Transverse colon (tissue), 4 donors: ENCODE results near the gene YIPF1. TPM values are rescaled to one million over a fixed set of nuclear protein-coding genes. Genes with fewer than 3 reads are reported as not detected.

ENCODE experiments used
- DNase-seq: peaks from one replicate; pipeline ENCODE4 v3.0.0-alpha.2; 2019
- H3K27ac ChIP-seq, 4 donors: fragments of 200-600 bp; sonication (generic); 2 replicates each; pipeline ENCODE4 v1.5.1; 2016 to 2018; ENCODE audit warnings: inconsistent platforms in 4 of 4
- H3K27me3 ChIP-seq: fragments of 200-600 bp; sonication (generic); 2 replicates; pipeline ENCODE4 v1.5.1; 2017; ENCODE audit warnings: inconsistent platforms
- H3K36me3 ChIP-seq, 4 donors: fragments of 200-600 bp; sonication (generic); 2 replicates each; pipeline ENCODE4 v1.5.1; 2017 to 2019; ENCODE audit warnings: inconsistent platforms in 4 of 4
- H3K4me1 ChIP-seq, 4 donors: fragments of 200-600 bp; sonication (generic); 2 replicates each; pipeline ENCODE4 v1.5.1; 2017 to 2020; ENCODE audit warnings: inconsistent platforms in 4 of 4
- H3K4me3 ChIP-seq, 4 donors: fragments of 200-600 bp; sonication (generic); 1 replicate in 1 of 4; 2 replicates in 3 of 4; pipeline versions ENCODE4 v1.5.1 to v1.6.1; 2017 to 2019; ENCODE audit warnings: inconsistent platforms in 4 of 4
- H3K9me3 ChIP-seq, 2 donors: fragments of 200-600 bp; sonication (generic); 2 replicates each; pipeline ENCODE4 v1.5.1; 2017 to 2019; ENCODE audit warnings: inconsistent platforms in 2 of 2
- CTCF ChIP-seq, 5 experiments: fragments of 200-600 bp in 3 of 5; fragments of 450-650 bp in 2 of 5; sonication (generic) in 3 of 5; IDR thresholded peaks; 1 replicate in 2 of 5; 2 replicates in 3 of 5; pipeline ENCODE4 v1.5.1; 2016 to 2017; ENCODE audit warnings: antibody characterized with exemption in 5 of 5, inconsistent platforms in 3 of 5, mild to moderate bottlenecking in 2 of 5, moderate library complexity in 1 of 5
- EP300 ChIP-seq: sonication (generic); formaldehyde crosslinking; IDR thresholded peaks from one replicate; pipeline ENCODE4 v1.6.1; 2017; ENCODE audit warnings: antibody characterized with exemption, low read depth
- POLR2A ChIP-seq: fragments of 450-650 bp; IDR thresholded peaks from one replicate; pipeline ENCODE4 v1.6.1; 2016; ENCODE audit warnings: antibody characterized with exemption, mild to moderate bottlenecking, moderate library complexity
- POLR2AphosphoS5 ChIP-seq, 3 donors: sonication (generic); formaldehyde crosslinking; IDR thresholded peaks; one replicate each; pipeline ENCODE4 v1.6.1; 2016; ENCODE audit warnings: antibody characterized with exemption in 3 of 3
- WGBS, 2 donors: methylation state at CpG; one replicate each; pipeline ENCODE4 v1.1.5; 2018; ENCODE audit warnings: low coverage in 1 of 2; 5-methylcytosine and 5-hydroxymethylcytosine counted together
- in situ Hi-C, 4 donors: fragments of 200-750 bp; cut with MboI; loops; one replicate each; pipeline versions ENCODE4 v1.15.0 to v1.15.1; 2017; ENCODE audit warnings: low sequenced_read_pairs in 3 of 4, low pct_ligation_motif_present in 1 of 4, low pct_unique_long_range_greater_than_20kb in 1 of 4
- intact Hi-C: fragments of 100-400 bp; cut with DNase I; formaldehyde crosslinking; loops from one replicate; pipeline ENCODE4 v1.15.1; 2023; ENCODE audit warnings: low total_unique reads
- total RNA-seq, 4 donors: library from RNA; depleted of rRNA; stranded (reverse); fragments of >200 nt; gene quantifications; one replicate each; pipeline ENCODE4 v1.1.0, GENCODE V29; 2016

The YIPF1 gene
- total RNA-seq, 4 donors from 2014 or later = 10.1 to 24.6 (median 17.4) TPM

DNA sequence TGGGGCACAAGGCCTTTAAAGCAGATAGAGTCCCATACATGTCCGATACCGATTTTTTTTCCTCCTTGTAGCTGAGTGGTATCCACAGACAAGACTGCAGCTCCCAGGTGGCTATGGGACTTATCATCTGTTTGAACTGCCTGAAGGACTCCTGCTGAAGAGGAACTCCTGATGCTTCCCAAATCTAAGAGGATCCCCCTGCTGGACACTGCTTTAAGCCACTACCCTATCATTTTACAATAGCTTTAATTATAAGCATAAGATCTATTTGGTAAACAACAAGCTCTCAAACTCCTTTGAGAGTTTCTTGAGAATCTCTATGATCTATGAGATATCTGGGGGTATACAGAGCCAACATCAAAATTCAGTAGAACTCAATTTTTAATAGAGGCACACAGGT lies 63.2 kb downstream of the YIPF1 start:
- in situ Hi-C loops (no loop called here), intact Hi-C loops (no loop called here)
- Histone ChIP-seq H3K4me3 (no peak overlapping the region), H3K4me1 (no peaks in the 10 kb centered on the region), H3K27ac (no peak overlapping the region), H3K36me3 (peaks cover 0 to 12% (median 0%) of the 10 kb centered on the region in 4 donors), H3K27me3 (no peaks in the 10 kb centered on the region), H3K9me3 (no peaks in the 10 kb centered on the region)
- TF ChIP-seq EP300 (no peak), CTCF (IDR thresholded peaks at IDR 0.05) (no peak), POLR2AphosphoS5 (IDR thresholded peaks at IDR 0.05) (no peak), POLR2A (no peak)
- no peak for DNase-seq
- 98% methylated on average over 2 of the region's 2 CpGs; no CpG with 5 or more reads in 1 of the 2 donors for WGBS, 2 donors

- Histone ChIP-seq H3K4me3 (no peak overlapping the region), H3K36me3 (peaks cover 0 to 12% (median 0%) of the 10 kb centered on the region in 4 donors), H3K27ac (no peak overlapping the region), H3K27me3 (no peaks in the 10 kb centered on the region), H3K9me3 (no peaks in the 10 kb centered on the region), H3K4me1 (no peaks in the 10 kb centered on the region)
- TF ChIP-seq POLR2A (no peak), POLR2AphosphoS5 (IDR thresholded peaks at IDR 0.05) (no peak), CTCF (IDR thresholded peaks at IDR 0.05) (no peak), EP300 (no peak)
- intact Hi-C loops (no loop called here), in situ Hi-C loops (no loop called here)
- 92% methylated on average over 6 of the region's 6 CpGs; no CpG with 5 or more reads in 1 of the 2 donors for WGBS, 2 donors
- DNase-seq = no peak
Observed at GRCh38 chr1:53825306-53825705, 64.3 kb downstream of the YIPF1 start.

DNA sequence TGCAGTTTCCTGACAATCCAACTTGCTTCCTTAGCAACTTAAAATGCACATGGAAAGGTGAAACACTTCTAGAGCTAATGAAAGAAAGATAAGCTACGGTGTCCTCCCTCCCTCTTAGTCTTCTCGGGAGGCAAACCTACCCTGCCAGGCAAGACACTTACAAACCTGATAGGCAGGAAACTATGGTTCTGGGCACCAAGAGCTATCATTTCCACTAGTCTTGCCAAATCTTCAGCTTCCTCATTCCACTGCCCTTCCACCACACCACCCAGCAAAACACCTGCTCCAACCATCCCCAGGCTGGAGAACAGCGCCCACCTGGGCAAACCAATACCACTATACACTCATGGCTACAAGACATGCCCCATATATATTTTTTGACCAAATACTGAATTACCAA lies 66.7 kb downstream of the YIPF1 start:
- Histone ChIP-seq H3K27me3 (no peaks in the 10 kb centered on the region), H3K4me3 (no peak overlapping the region), H3K4me1 (no peaks in the 10 kb centered on the region), H3K9me3 (no peaks in the 10 kb centered on the region), H3K27ac (no peak overlapping the region), H3K36me3 (peaks cover 0 to 12% (median 0%) of the 10 kb centered on the region in 4 donors)
- TF ChIP-seq POLR2A = no peak
- TF ChIP-seq CTCF (IDR thresholded peaks at IDR 0.05) = no peak
- no peak for TF ChIP-seq EP300
- no peak for TF ChIP-seq POLR2AphosphoS5 (IDR thresholded peaks at IDR 0.05)
- intact Hi-C loops (no loop called here), in situ Hi-C loops (no loop called here)
- DNase-seq = no peak
- 65 to 90% methylated on average over 3 of the region's 3 CpGs for WGBS, 2 donors

DNA sequence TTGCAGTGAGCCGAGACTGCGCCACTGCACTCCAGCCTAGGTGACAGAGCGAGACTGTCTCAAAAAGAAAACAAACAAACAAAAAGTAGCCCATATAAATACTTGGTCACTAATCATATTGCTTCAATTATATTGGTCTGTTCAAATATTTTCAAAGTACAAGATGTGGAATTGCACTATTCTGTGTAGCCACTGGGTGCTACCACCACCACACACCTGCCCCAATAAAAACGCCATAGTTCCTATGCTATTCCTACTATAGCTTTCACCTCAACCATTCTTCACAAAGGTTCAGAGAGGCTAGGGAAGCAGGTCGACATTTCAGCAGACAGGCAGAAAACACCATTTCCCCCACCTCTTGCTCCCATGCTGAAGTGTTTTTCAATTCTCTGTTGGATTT lies 68.2 kb downstream of the YIPF1 start:
- H3K9me3 ChIP-seq = no peaks in the 10 kb centered on the region
- no peak for DNase-seq
- no peak overlapping the region for H3K27ac ChIP-seq
- in situ Hi-C loops = no loop called here
- H3K4me3 ChIP-seq = no peak overlapping the region
- 89 to 90% methylated on average over 5 of the region's 5 CpGs for WGBS, 2 donors
- TF ChIP-seq CTCF (IDR thresholded peaks at IDR 0.05) (no peak), POLR2AphosphoS5 (IDR thresholded peaks at IDR 0.05) (no peak), EP300 (no peak), POLR2A (no peak)
- H3K27me3 ChIP-seq = no peaks in the 10 kb centered on the region
- intact Hi-C loops = no loop called here
- no peaks in the 10 kb centered on the region for H3K4me1 ChIP-seq
- H3K36me3 ChIP-seq = peaks cover 0 to 22% (median 0%) of the 10 kb centered on the region in 4 donors
